ENCODE results near the gene ATAD5. TPM values are rescaled to one million over a fixed set of nuclear protein-coding genes. Genes with fewer than 3 reads are reported as not detected.

The ATAD5 gene, protein sequence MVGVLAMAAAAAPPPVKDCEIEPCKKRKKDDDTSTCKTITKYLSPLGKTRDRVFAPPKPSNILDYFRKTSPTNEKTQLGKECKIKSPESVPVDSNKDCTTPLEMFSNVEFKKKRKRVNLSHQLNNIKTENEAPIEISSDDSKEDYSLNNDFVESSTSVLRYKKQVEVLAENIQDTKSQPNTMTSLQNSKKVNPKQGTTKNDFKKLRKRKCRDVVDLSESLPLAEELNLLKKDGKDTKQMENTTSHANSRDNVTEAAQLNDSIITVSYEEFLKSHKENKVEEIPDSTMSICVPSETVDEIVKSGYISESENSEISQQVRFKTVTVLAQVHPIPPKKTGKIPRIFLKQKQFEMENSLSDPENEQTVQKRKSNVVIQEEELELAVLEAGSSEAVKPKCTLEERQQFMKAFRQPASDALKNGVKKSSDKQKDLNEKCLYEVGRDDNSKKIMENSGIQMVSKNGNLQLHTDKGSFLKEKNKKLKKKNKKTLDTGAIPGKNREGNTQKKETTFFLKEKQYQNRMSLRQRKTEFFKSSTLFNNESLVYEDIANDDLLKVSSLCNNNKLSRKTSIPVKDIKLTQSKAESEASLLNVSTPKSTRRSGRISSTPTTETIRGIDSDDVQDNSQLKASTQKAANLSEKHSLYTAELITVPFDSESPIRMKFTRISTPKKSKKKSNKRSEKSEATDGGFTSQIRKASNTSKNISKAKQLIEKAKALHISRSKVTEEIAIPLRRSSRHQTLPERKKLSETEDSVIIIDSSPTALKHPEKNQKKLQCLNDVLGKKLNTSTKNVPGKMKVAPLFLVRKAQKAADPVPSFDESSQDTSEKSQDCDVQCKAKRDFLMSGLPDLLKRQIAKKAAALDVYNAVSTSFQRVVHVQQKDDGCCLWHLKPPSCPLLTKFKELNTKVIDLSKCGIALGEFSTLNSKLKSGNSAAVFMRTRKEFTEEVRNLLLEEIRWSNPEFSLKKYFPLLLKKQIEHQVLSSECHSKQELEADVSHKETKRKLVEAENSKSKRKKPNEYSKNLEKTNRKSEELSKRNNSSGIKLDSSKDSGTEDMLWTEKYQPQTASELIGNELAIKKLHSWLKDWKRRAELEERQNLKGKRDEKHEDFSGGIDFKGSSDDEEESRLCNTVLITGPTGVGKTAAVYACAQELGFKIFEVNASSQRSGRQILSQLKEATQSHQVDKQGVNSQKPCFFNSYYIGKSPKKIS (N-terminal part only)
- total RNA-seq = 1 to 10 TPM; 5.6 to 5.9 TPM
- polyA plus RNA-seq = 1 to 10 TPM in 2 of 3 donors, under 1 TPM in 1; 0.95 to 1.5 (median 1.5) TPM
- 14.3 to 44.4 (median 22.2) reads per million in 6 experiments for total RNA-seq

DNA sequence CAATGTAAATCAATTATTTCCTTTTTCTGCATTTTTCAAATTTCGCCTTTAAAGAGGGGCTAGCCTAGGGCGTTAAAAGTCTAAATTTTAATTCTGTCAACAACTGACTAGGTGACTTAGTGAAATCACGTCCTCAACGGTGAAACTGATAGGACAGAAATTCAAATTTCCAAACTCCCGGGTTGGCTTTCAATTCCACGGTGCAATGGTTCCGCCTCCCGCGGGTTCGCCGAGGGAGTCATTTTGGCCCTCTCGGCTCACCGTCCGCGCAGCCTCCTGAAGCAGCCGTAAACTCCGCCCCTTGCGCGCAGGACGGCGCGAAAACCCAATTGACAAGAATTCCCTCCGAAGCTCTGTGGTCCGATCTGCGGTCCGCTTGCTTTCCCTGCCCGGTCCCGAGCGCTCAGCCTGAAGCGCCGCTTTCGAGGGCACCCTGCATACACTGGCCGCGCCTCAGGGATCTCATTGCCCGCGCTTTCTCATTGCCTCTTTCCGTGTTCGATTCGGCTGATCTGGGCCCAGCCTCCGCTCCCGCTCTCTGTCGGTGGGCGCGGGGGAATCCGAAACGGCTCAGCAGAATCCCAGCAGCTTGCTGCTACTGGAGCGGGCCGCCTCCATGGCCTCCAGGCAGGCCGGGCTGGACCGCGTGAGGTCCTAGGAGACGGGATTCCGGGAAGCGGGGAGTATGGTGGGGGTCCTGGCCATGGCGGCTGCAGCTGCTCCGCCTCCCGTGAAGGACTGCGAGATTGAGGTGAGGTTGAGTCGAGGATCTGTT lies at the start of gene ATAD5:
TSS of gene ATAD5 (plus strand) at position 304 of the 775 bp plus-strand sequence. CDS start at position 686, 382 bp downstream.
- H3K4me1 Mint-ChIP-seq = peaks cover 12 to 28% (median 26%) of the 10 kb centered on the region in 4 donors
- ATAC-seq (peak; percentile 97), DNase-seq (peak; percentile 79 to 92 (median 87))
- peak within 1 kb of the TSS; percentile 92 to 99 (median 98) for H3K4me3 Mint-ChIP-seq
- no peaks in the 10 kb centered on the region for H3K27me3 Mint-ChIP-seq
- POLR2A ChIA-PET = interaction anchor here (0.8 to 2.7 kb wide), 6 partner anchors 9 to 41 kb away, joined by 3 to 12 read pairs (median 4); no protein-coding TSS in a partner anchor
- H3K36me3 Mint-ChIP-seq = peaks cover 0 to 7% (median 3%) of the 10 kb centered on the region in 3 donors
- peak within 1 kb of the TSS; percentile 81 to 95 (median 92) for H3K27ac Mint-ChIP-seq
- H3K9me3 Mint-ChIP-seq = no peaks in the 10 kb centered on the region

DNA sequence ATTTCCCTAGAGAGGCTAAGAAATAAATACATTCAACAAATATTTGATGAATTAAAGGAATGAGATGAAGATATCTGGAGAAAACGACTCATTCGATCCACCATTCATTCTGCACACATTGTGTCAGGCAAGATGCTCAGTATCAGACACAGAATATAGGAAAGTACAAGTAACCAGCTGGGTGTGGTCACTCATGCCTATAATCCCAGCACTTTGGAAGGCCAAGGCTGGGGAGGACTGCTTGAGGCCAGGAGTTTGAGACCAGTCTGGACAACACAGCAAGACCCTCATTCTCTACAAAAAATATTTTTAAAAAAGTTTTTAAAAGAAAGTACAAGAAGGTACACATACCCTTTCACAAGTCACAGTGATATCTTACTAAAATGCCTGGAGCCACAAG lies 49.6 kb upstream of the ATAD5 start:
- Mint-ChIP-seq H3K9me3 (no peaks in the 10 kb centered on the region), H3K4me1 (peaks cover 0 to 14% (median 9%) of the 10 kb centered on the region in 4 donors), H3K36me3 (peaks cover 0 to 76% (median 8%) of the 10 kb centered on the region in 3 donors), H3K4me3 (no peak overlapping the region), H3K27me3 (no peaks in the 10 kb centered on the region), H3K27ac (peak overlapping the region in 8 of 10 donors; percentile 16 to 72 (median 60))
- ATAC-seq (no peak), DNase-seq (no peak)
- POLR2A ChIA-PET = no interaction called here

DNA sequence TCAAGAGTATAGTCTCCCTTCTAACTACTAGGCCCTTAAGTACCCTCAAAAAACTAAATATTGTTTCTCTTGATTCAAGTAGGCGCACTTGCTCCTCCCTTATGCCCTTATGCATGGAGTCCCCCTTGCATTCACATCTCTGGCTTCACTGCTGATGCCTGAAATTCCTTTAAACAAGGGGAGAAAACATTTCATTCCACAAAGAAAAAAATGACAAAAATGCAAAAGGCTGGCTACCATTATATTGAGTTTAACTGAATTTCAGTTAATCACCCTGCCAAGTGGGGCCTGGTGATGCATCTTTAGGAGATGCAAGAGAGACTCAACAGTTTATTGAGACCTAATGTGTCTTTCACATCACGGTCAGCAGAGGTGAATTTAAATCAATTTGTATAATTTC lies 42.8 kb upstream of the ATAD5 start:
- Mint-ChIP-seq H3K4me3 (no peak overlapping the region), H3K36me3 (peaks cover under 1 to 95% (median 24%) of the 10 kb centered on the region in 3 donors), H3K27ac (peak overlapping the region in 8 of 10 donors; percentile 3 to 79 (median 52)), H3K9me3 (no peaks in the 10 kb centered on the region), H3K4me1 (peaks cover 4 to 10% (median 7%) of the 10 kb centered on the region in 4 donors), H3K27me3 (no peaks in the 10 kb centered on the region)
- no peak for ATAC-seq
- DNase-seq = no peak
- POLR2A ChIA-PET = no interaction called here

- POLR2A ChIA-PET = interaction anchor here (1.0 to 1.8 kb wide), 3 partner anchors 10 to 41 kb away, joined by 3 to 10 read pairs (median 5); partner anchors contain the start of genes ATAD5 and CRLF3
- Mint-ChIP-seq H3K36me3 (peaks cover 5 to 95% (median 27%) of the 10 kb centered on the region in 3 donors), H3K27me3 (no peaks in the 10 kb centered on the region), H3K27ac (peak overlapping the region; percentile 5 to 76 (median 38)), H3K9me3 (no peaks in the 10 kb centered on the region), H3K4me1 (peaks cover 4 to 10% (median 7%) of the 10 kb centered on the region in 4 donors), H3K4me3 (peak overlapping the region in 1 of 10 donors; percentile 25)
- DNase-seq = no peak
- no peak for ATAC-seq
Measured at GRCh38 chr17:30790279-30790678, 41.5 kb upstream of the ATAD5 start.

DNA sequence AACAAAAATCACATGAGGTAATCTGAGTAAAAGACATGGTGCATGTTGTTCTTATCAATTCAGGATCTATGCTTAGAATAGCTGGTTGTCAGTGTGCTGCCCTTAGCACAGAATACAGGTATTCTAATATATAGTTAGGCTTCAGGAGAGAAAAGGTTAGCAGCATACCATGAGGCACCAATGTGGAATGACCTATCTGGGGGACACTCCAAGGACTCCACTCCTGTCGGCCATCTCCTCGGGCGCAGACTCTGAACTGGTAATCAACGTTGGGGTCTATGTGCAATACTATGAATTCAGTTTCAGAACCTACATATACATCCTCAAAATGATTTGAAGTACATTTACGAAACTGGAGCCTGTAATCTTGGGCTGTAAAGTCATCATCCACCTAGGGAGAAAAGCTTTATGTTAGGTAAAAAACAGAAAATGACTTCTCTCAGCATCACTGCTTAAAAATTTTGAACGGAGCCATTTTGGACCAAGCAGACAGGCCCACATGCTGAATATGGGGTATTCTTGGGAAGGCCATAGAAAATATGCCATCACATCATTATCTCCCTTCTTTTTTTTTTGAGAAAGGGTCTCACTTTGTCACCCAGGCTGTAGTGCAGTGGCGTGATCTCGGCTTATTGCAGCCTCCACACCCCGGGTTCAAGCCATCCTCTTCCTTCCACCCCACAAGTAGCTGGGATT lies 38.3 kb upstream of the ATAD5 start:
- ATAC-seq (no peak), DNase-seq (no peak)
- Mint-ChIP-seq H3K36me3 (peaks cover 9 to 97% (median 29%) of the 10 kb centered on the region in 3 donors), H3K9me3 (no peaks in the 10 kb centered on the region), H3K27me3 (no peaks in the 10 kb centered on the region), H3K27ac (peak overlapping the region in 8 of 10 donors; percentile 20 to 80 (median 50)), H3K4me3 (no peak overlapping the region), H3K4me1 (peaks cover 4 to 18% (median 11%) of the 10 kb centered on the region in 4 donors)
- POLR2A ChIA-PET = interaction anchor here (1.3 kb wide), 1 partner anchor 31 kb away, joined by 3 read pairs; the partner anchor contains the start of gene CRLF3

DNA sequence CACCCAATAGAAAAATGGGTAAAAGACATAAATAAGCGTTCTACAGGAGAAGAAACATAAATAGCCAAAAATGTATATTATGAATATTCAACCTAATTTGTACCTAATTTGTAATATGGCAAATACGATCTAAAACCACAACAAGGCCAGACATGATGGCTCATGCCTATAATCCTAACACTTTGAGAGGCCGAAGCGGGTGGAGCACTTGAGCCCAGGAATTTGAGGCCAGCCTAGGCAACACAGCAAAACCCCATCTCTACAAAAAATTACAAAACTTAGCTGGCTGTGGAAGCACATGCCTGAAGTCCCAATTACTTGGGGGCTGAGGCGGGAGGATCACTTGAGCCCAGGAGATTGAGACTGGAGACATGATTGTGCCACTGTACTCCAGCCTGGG lies 37.4 kb upstream of the ATAD5 start:
- peaks cover 4 to 18% (median 11%) of the 10 kb centered on the region in 4 donors for H3K4me1 Mint-ChIP-seq
- H3K36me3 Mint-ChIP-seq = peaks cover 9 to 93% (median 23%) of the 10 kb centered on the region in 3 donors
- peak overlapping the region in 8 of 10 donors; percentile 18 to 80 (median 62) for H3K27ac Mint-ChIP-seq
- POLR2A ChIA-PET = interaction anchor here (1.3 kb wide), 1 partner anchor 30 kb away, joined by 3 read pairs; the partner anchor contains the start of gene CRLF3
- no peaks in the 10 kb centered on the region for H3K27me3 Mint-ChIP-seq
- no peak for ATAC-seq
- DNase-seq = no peak
- H3K9me3 Mint-ChIP-seq = no peaks in the 10 kb centered on the region
- H3K4me3 Mint-ChIP-seq = no peak overlapping the region

GRCh38 chr17:30796016-30796415 lies 35.8 kb upstream of the ATAD5 start:
- Mint-ChIP-seq H3K4me3 (no peak overlapping the region), H3K36me3 (peaks cover 9 to 94% (median 23%) of the 10 kb centered on the region in 3 donors), H3K9me3 (no peaks in the 10 kb centered on the region), H3K27ac (peak overlapping the region in 7 of 10 donors; percentile 9 to 68 (median 24)), H3K4me1 (peaks cover 0 to 19% (median 12%) of the 10 kb centered on the region in 4 donors), H3K27me3 (no peaks in the 10 kb centered on the region)
- ATAC-seq = no peak
- no peak for DNase-seq
- POLR2A ChIA-PET = interaction anchor here (1.3 to 1.7 kb wide), 2 partner anchors 28 to 30 kb away, joined by 4 to 6 read pairs; partner anchors contain the start of gene CRLF3

- ATAC-seq = no peak
- H3K36me3 Mint-ChIP-seq = peaks cover 17 to 81% (median 29%) of the 10 kb centered on the region in 3 donors
- H3K4me3 Mint-ChIP-seq = no peak overlapping the region
- H3K27ac Mint-ChIP-seq = peak overlapping the region; percentile 22 to 92 (median 59)
- DNase-seq = no peak
- peaks cover 20 to 50% (median 32%) of the 10 kb centered on the region in 4 donors for H3K4me1 Mint-ChIP-seq
- POLR2A ChIA-PET = interaction anchor here (0.7 to 16.1 kb wide), 2 partner anchors 21 to 161 kb away, joined by 3 to 413 read pairs; partner anchors contain the start of gene CRLF3
- H3K9me3 Mint-ChIP-seq = no peaks in the 10 kb centered on the region
- no peaks in the 10 kb centered on the region for H3K27me3 Mint-ChIP-seq
Measured at GRCh38 chr17:30801671-30802070, 30.1 kb upstream of the ATAD5 start.

- Mint-ChIP-seq H3K9me3 (no peaks in the 10 kb centered on the region), H3K4me1 (peaks cover 24 to 69% (median 55%) of the 10 kb centered on the region in 4 donors), H3K4me3 (peak overlapping the region; percentile 51 to 91 (median 80)), H3K27ac (peak overlapping the region; percentile 83 to 99 (median 98)), H3K27me3 (no peaks in the 10 kb centered on the region), H3K36me3 (peaks cover 13 to 50% (median 24%) of the 10 kb centered on the region in 3 donors)
- DNase-seq (peak in 2 of 10 donors; percentile 40 to 51), ATAC-seq (no peak)
- POLR2A ChIA-PET = interaction anchor here (0.7 to 16.1 kb wide), 3 partner anchors 16 to 97 kb away, joined by 4 to 413 read pairs (median 9); partner anchors contain the start of genes ATAD5 and CRLF3
Measured at GRCh38 chr17:30805944-30806456, 25.8 kb upstream of the ATAD5 start.

GRCh38 chr17:30807896-30808295 lies 23.9 kb upstream of the ATAD5 start:
- Mint-ChIP-seq H3K36me3 (peaks cover 9 to 40% (median 15%) of the 10 kb centered on the region in 3 donors), H3K4me1 (peaks cover 23 to 74% (median 62%) of the 10 kb centered on the region in 4 donors), H3K27me3 (no peaks in the 10 kb centered on the region), H3K9me3 (no peaks in the 10 kb centered on the region), H3K4me3 (peak overlapping the region; percentile 63 to 93 (median 90)), H3K27ac (peak overlapping the region; percentile 90 to 99 (median 98))
- DNase-seq (peak in 1 of 10 donors; percentile 25), ATAC-seq (no peak)
- POLR2A ChIA-PET = interaction anchor here (0.7 to 16.1 kb wide), 4 partner anchors 15 to 715 kb away, joined by 3 to 413 read pairs (median 4); partner anchors contain the start of genes ATAD5 and CRLF3

All from naive thymus-derived CD8-positive, alpha-beta T cell (primary cell).